SK-N-MC (cell line): ENCODE data around the gene MAP7D2.

Source experiments
- EZH2 ChIP-seq: fragments of 200-600 bp; sonication (generic); IDR thresholded peaks from one replicate; pipeline ENCODE4 v1.6.1; 2017; ENCODE audit warnings: antibody characterized with exemption
- POLR2AphosphoS5 ChIP-seq: IDR thresholded peaks from 2 replicates; pipeline ENCODE4 v1.6.1; 2012; ENCODE audit warnings: mild to moderate bottlenecking, low read depth, low read length, borderline replicate concordance

DNA sequence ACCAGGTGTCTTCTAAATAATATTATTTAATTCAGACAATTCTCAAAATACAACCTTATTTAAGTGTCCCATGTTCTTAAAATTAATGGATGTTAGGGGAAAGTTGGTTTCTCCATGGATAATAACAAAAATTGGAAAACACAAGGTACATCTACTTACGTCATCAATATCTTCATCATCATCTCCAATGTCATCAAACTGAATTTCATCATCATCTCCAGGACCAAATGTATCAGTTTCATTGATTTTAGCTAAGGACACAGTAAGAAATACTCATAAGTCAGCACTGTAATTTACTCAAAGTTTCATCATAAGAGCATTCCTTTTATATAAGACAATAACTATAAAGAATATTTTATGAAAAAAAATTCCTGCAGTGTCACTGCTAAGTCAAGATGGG, 13.7 kb upstream of the MAP7D2 start:
- no peak for TF ChIP-seq POLR2AphosphoS5
- no peak for TF ChIP-seq EZH2
